IMR-90 (cell line): ENCODE measurements around the gene TEP1. TPM values are rescaled to one million over a fixed set of nuclear protein-coding genes. Genes with fewer than 3 reads are reported as not detected.
A peak's percentile ranks its signal among the peaks of the same experiment; 100 is the strongest.

Source experiments
- ATAC-seq: fragments of 200-7000 bp; cut with Tn5 transposase; 2 replicates; pipeline ENCODE4 v1.9.1; 2020; ENCODE audit warnings: low read depth, mild to moderate bottlenecking, moderate library complexity
- BruUV-seq: library from RNA; stranded (reverse); fragments of 400-500 nt; replicated peaks from 2 replicates; lab custom pipeline; 2021; lab: Mats Ljungman, UMichigan
- CTCF ChIA-PET: fragments of 300-600 bp; formaldehyde crosslinking; extraction: SDS; loops from one replicate; lab custom pipeline; 2021; ENCODE audit warnings: antibody characterized with exemption; lab: Yijun Ruan, JAX
- POLR2A ChIA-PET: fragments of 300-600 bp; sonication (Branson Sonifier 250); formaldehyde crosslinking; loops from one replicate; lab custom pipeline; 2022; ENCODE audit warnings: antibody characterized with exemption; ENCODE audit not compliant: unreplicated experiment; lab: Charles Lee
- DNase-seq: peaks from one replicate; pipeline ENCODE4 v3.0.0; 2013
- H2AFZ ChIP-seq: replicated peaks from 2 replicates; pipeline ENCODE3; 2013; ENCODE audit warnings: low read length, mild to moderate bottlenecking; ENCODE audit not compliant: poor library complexity
- H2AK5ac ChIP-seq: 2 replicates; pipeline ENCODE4 v1.6.1; 2013; ENCODE audit warnings: low read depth, low read length, inconsistent platforms
- H2AK9ac ChIP-seq: replicated peaks from 2 replicates; pipeline ENCODE3; 2013; ENCODE audit warnings: mild to moderate bottlenecking, low read depth, low read length, moderate library complexity; ENCODE audit not compliant: poor library complexity
- H2BK120ac ChIP-seq: 2 replicates; pipeline ENCODE4 v1.6.1; 2013; ENCODE audit warnings: low read depth, low read length, inconsistent platforms
- H2BK15ac ChIP-seq: 3 replicates; pipeline ENCODE4 v1.6.1; 2013; ENCODE audit warnings: low read depth, low read length, inconsistent platforms
- H2BK20ac ChIP-seq: 2 replicates; pipeline ENCODE4 v1.6.1; 2013; ENCODE audit warnings: low read depth, mild to moderate bottlenecking, inconsistent platforms, low read length, moderate library complexity
- H2BK5ac ChIP-seq: 2 replicates; pipeline ENCODE4 v1.6.1; 2013; ENCODE audit warnings: mild to moderate bottlenecking, low read depth, low read length, inconsistent platforms; ENCODE audit not compliant: poor library complexity, severe bottlenecking
- H3K14ac ChIP-seq: replicated peaks from 2 replicates; pipeline ENCODE4 v1.6.1; 2013; ENCODE audit warnings: low read depth, low read length, inconsistent platforms
- H3K18ac ChIP-seq: 2 replicates; pipeline ENCODE4 v1.6.1; 2013; ENCODE audit warnings: low read depth, low read length, control low read depth
- H3K23ac ChIP-seq: 2 replicates; pipeline ENCODE4 v1.6.1; 2013; ENCODE audit warnings: low read depth, low read length, inconsistent platforms
- H3K27ac ChIP-seq: 2 replicates; pipeline ENCODE4 v1.5.1; 2013; ENCODE audit warnings: mild to moderate bottlenecking, control low read depth, low read length; ENCODE audit not compliant: insufficient read depth
- H3K27me3 ChIP-seq: 2 replicates; pipeline ENCODE4 v1.6.1; 2013; ENCODE audit warnings: low read length; ENCODE audit not compliant: control insufficient read depth, insufficient read depth
- H3K36me3 ChIP-seq: 2 replicates; pipeline ENCODE4 v1.6.1; 2013; ENCODE audit warnings: low read length, mixed read lengths; ENCODE audit not compliant: control insufficient read depth, insufficient read depth
- H3K4ac ChIP-seq: 2 replicates; pipeline ENCODE4 v1.6.1; 2013; ENCODE audit warnings: low read depth, low read length, inconsistent platforms
- H3K4me1 ChIP-seq: 2 replicates; pipeline ENCODE4 v1.6.1; 2013; ENCODE audit warnings: low read length, mixed read lengths; ENCODE audit not compliant: control insufficient read depth, insufficient read depth
- H3K4me2 ChIP-seq: 2 replicates; pipeline ENCODE4 v1.6.1; 2013; ENCODE audit warnings: low read depth, mild to moderate bottlenecking, control low read depth, low read length, moderate library complexity
- H3K4me3 ChIP-seq: 2 replicates; pipeline ENCODE4 v1.5.1; 2013; ENCODE audit warnings: low read depth, mild to moderate bottlenecking, control low read depth, low read length, moderate library complexity; ENCODE audit not compliant: insufficient read depth
- H3K56ac ChIP-seq: 2 replicates; pipeline ENCODE4 v1.6.1; 2013; ENCODE audit warnings: low read length, inconsistent platforms; ENCODE audit not compliant: insufficient read depth; ENCODE audit errors: extremely low read depth
- H3K79me1 ChIP-seq, 2 experiments: 2 replicates each; pipeline ENCODE4 v1.6.1; 2013; ENCODE audit warnings: low read length in 2 of 2, inconsistent platforms in 1 of 2, low read depth in 1 of 2
- H3K9ac ChIP-seq: 2 replicates; pipeline ENCODE4 v1.6.1; 2013; ENCODE audit warnings: low read depth, low read length, control low read depth
- H3K9me1 ChIP-seq: 2 replicates; pipeline ENCODE4 v1.6.1; 2013; ENCODE audit warnings: low read length, inconsistent platforms; ENCODE audit not compliant: insufficient read depth
- H3K9me3 ChIP-seq: 2 replicates; pipeline ENCODE4 v1.6.1; 2013; ENCODE audit warnings: low read length; ENCODE audit not compliant: control insufficient read depth, insufficient read depth
- H4K20me1 ChIP-seq: 2 replicates; pipeline ENCODE4 v1.6.1; 2013; ENCODE audit warnings: low read length, inconsistent platforms; ENCODE audit not compliant: insufficient read depth
- H4K5ac ChIP-seq: 2 replicates; pipeline ENCODE4 v1.6.1; 2013; ENCODE audit warnings: mild to moderate bottlenecking, low read depth, low read length, control low read depth
- H4K8ac ChIP-seq, 2 experiments: 2 replicates each; pipeline ENCODE4 v1.6.1; 2013; ENCODE audit warnings: low read depth in 2 of 2, low read length in 2 of 2, control low read depth in 1 of 2, inconsistent platforms in 1 of 2
- H4K91ac ChIP-seq: 2 replicates; pipeline ENCODE4 v1.6.1; 2013; ENCODE audit warnings: low read depth, low read length, inconsistent platforms; ENCODE audit not compliant: insufficient read depth
- CHD1 ChIP-seq: IDR thresholded peaks from 2 replicates; pipeline ENCODE4 v1.6.1; 2012; ENCODE audit warnings: low read depth, low read length, improper control_type of control experiment
- SMC3 ChIP-seq: fragments of 150-350 bp; IDR thresholded peaks from 2 replicates; pipeline ENCODE4 v1.6.1; 2016; ENCODE audit warnings: low read depth, mild to moderate bottlenecking, antibody characterized with exemption, low read length, moderate library complexity
- WGBS, 2 experiments: methylation state at CpG; one replicate each; pipeline versions ENCODE4 v1.1.5 to v1.1.7; 2013; ENCODE audit warnings: missing lambda C conversion rate in 2 of 2; ENCODE audit not compliant: insufficient read length in 1 of 2; ENCODE audit errors: extremely low coverage in 2 of 2; 5-methylcytosine and 5-hydroxymethylcytosine counted together
- dilution Hi-C: fragments of 300-500 bp; cut with HindIII; formaldehyde crosslinking; loops from one replicate; pipeline ENCODE4 v1.14.3; 2018; ENCODE audit warnings: low sequenced_read_pairs; ENCODE audit not compliant: unreplicated experiment
- in situ Hi-C: fragments of 300-500 bp; cut with MboI; formaldehyde crosslinking; loops from 3 replicates; pipeline ENCODE4 v1.14.3; 2019; ENCODE audit warnings: low sequenced_read_pairs, inconsistent platforms, mixed read lengths
- intact Hi-C: fragments of 100-400 bp; cut with micrococcal nuclease; formaldehyde crosslinking; loops from 2 replicates; pipeline ENCODE4 v1.10.0; 2022
- polyA plus RNA-seq, 3 experiments: library from polyadenylated mRNA; depleted of rRNA; stranded (reverse); fragments of >200 nt; gene quantifications; 2 replicates each; pipeline ENCODE4 v1.2.3, GENCODE V29; 2012; ENCODE audit warnings: low replicate concordance in 1 of 3
- total RNA-seq: library from RNA; depleted of rRNA; stranded (reverse); fragments of >200 nt; gene quantifications from 2 replicates; pipeline ENCODE4 v1.2.3, GENCODE V29; 2012

The TEP1 gene
- total and polyA plus RNA-seq, 2 of the 4 experiments (the other 2 are of a cell fraction), result 10.7 to 12.4 TPM

- Histone ChIP-seq H2AFZ (peak overlapping the region; percentile 99), H3K23ac (peak overlapping the region; percentile 61), H3K9ac (peak overlapping the region; percentile 66), H3K4me2 (peak overlapping the region; percentile 99), H3K56ac (peak overlapping the region; percentile 81), H3K4me1 (peaks cover 6% of the 10 kb centered on the region), H3K9me1 (0 out of 2 replicates have a peak, but pooled peaks cover 4% of the 10 kb centered on the region), H4K8ac (peak overlapping the region; percentile 81 to 92), H2BK120ac (peak overlapping the region; percentile 43), H3K14ac (peak overlapping the region; percentile 78), H2BK15ac (peak overlapping the region; percentile 13; the same call in 1 of the 3 replicates), H4K5ac (peak overlapping the region; percentile 87), H3K79me1 (peaks cover 4 to 21% of the 10 kb centered on the region in 2 experiments; a peak in 3 of 4 replicates), H2AK5ac (no peak overlapping the region), H4K20me1 (no peaks in the 10 kb centered on the region), H3K27me3 (0 out of 2 replicates have a peak, but pooled peaks cover 2% of the 10 kb centered on the region), H3K27ac (peak overlapping the region; percentile 98), H3K9me3 (no peaks in the 10 kb centered on the region), H2BK5ac (peak overlapping the region; percentile 63), H4K91ac (peak overlapping the region; percentile 60), H3K18ac (peak overlapping the region; percentile 31; the same call in 1 of the 2 replicates), H3K36me3 (no peaks in the 10 kb centered on the region), H2BK20ac (no peak overlapping the region), H2AK9ac (no peak overlapping the region), H3K4ac (peak overlapping the region; percentile 30), H3K4me3 (peak overlapping the region; percentile 79)
- ChIA-PET POLR2A (no interaction called here), CTCF (interaction anchor here (0.6 kb wide), 1 partner anchor 73 kb away, joined by 3 read pairs; no protein-coding TSS in a partner anchor)
- intact Hi-C loops, result loop anchor here (2.0 kb wide), 2 partner anchors 71 to 269 kb away; partner anchors contain the start of gene PARP2
- in situ Hi-C loops, result loop anchor here (5.0 to 10.0 kb wide), 2 partner anchors 199 to 271 kb away; partner anchors contain the start of genes ANG and RNASE4
- DNase-seq, result no peak
- TF ChIP-seq SMC3 (no peak), CHD1 (no peak)
- WGBS, 2 experiments, result 7% methylated on average over 3 of the region's 9 CpGs; no CpG with 5 or more reads in 1 of the 2 experiments
- ATAC-seq, result peak; percentile 1; the same call in 1 of the 2 replicates
- dilution Hi-C loops, result no loop called here
- no TSS peak for BruUV-seq
These were observed 412 bp upstream of the TEP1 start for GRCh38 chr14:20413744-20414082.
